ENCODE results near the gene ACADVL.

- TF ChIP-seq CTCF (IDR thresholded peaks at IDR 0.05; ENCODE audit: insufficient read depth, low read depth, low read length), result no peak
- no peak for TF ChIP-seq EZH2 (IDR thresholded peaks at IDR 0.05; ENCODE audit: insufficient read depth, low read length)
These were observed 17.6 kb downstream of the ACADVL start for GRCh38 chr17:7237266-7237760.

Measured in astrocyte (in vitro differentiated cells and primary cell).